ENCODE measurements around the gene ANAPC7.

GRCh38 chr12:110355073-110355472 lies 48.4 kb downstream of the ANAPC7 start:
- TF ChIP-seq CTCF (IDR thresholded peaks at IDR 0.05) (peak in 1 of 7 experiments; percentile 22), POLR2A (IDR thresholded peaks at IDR 0.05) (no peak)

All from body of pancreas (tissue), 4 donors.